GM12878 (cell line): ENCODE data around the gene BSX. TPM values are rescaled to one million over a fixed set of nuclear protein-coding genes. Genes with fewer than 3 reads are reported as not detected.

ENCODE experiments used
- ATAC-seq: fragments of 200-7000 bp; cut with Tn5 transposase; 3 replicates; pipeline ENCODE4 v1.9.1; 2020; ENCODE audit warnings: mild to moderate bottlenecking, moderate library complexity
- BruUV-seq: library from RNA; stranded (reverse); fragments of 400-500 nt; replicated peaks from 2 replicates; lab custom pipeline; 2021; lab: Mats Ljungman, UMichigan
- CTCF ChIA-PET: fragments of 300-600 bp; sonication (Branson Sonifier 250); formaldehyde crosslinking; extraction: SDS; loops from one replicate; lab custom pipeline; 2021; ENCODE audit warnings: inconsistent platforms; lab: Yijun Ruan, JAX
- POLR2A ChIA-PET: fragments of 350-600 bp; formaldehyde crosslinking; extraction: SDS; loops from one replicate; lab custom pipeline; 2021; ENCODE audit warnings: inconsistent platforms; lab: Charles Lee
- RAD21 ChIA-PET: fragments of 300-600 bp; sonication (Branson Sonifier 250); formaldehyde crosslinking; loops from one replicate; lab custom pipeline; 2023; ENCODE audit warnings: antibody characterized with exemption; ENCODE audit not compliant: unreplicated experiment; lab: Charles Lee
- SMC1A ChIA-PET: fragments of 300-600 bp; sonication (Branson Sonifier 250); formaldehyde crosslinking; loops from one replicate; lab custom pipeline; 2023; ENCODE audit not compliant: unreplicated experiment, uncharacterized antibody; lab: Charles Lee
- DNase-seq: peaks from one replicate; pipeline ENCODE4 v3.0.0-alpha.2; 2011; ENCODE audit warnings: low read depth, low spot score
- FAIRE-seq: peaks from 3 replicates; lab custom pipeline; 2011; peaks lifted over from hg19 to GRCh38; lab: Jason Lieb, UNC
- H2AFZ ChIP-seq: 2 replicates; pipeline ENCODE4 v1.6.0; 2011; ENCODE audit warnings: low read depth, low read length, control low read depth; ENCODE audit not compliant: control insufficient read depth
- H3K27ac ChIP-seq: 2 replicates; pipeline ENCODE4 v1.5.1; 2011; ENCODE audit warnings: control low read depth; ENCODE audit not compliant: control insufficient read depth, insufficient read depth
- H3K27me3 ChIP-seq, 2 experiments: replicated peaks in 1 of 2; 2 replicates each; pipeline versions ENCODE4 v1.6.0 to v1.6.1; 2011; ENCODE audit warnings: low read length in 1 of 2; ENCODE audit not compliant: control insufficient read depth in 2 of 2, insufficient read depth in 2 of 2
- H3K36me3 ChIP-seq, 2 experiments: 2 replicates each; pipeline ENCODE4 v1.5.1; 2011; ENCODE audit warnings: low read length in 1 of 2; ENCODE audit not compliant: control insufficient read depth in 2 of 2, insufficient read depth in 2 of 2
- H3K4me1 ChIP-seq: 2 replicates; pipeline ENCODE4 v1.6.1; 2011; ENCODE audit warnings: mild to moderate bottlenecking, low read length, moderate library complexity, mixed read lengths; ENCODE audit not compliant: control insufficient read depth, insufficient read depth
- H3K4me2 ChIP-seq: 2 replicates; pipeline ENCODE4 v1.6.0; 2011; ENCODE audit warnings: control low read depth; ENCODE audit not compliant: control insufficient read depth, insufficient read depth
- H3K4me3 ChIP-seq: fragments of 200-600 bp; sonication (generic); 2 replicates; pipeline ENCODE4 v1.5.1; 2016
- H3K79me2 ChIP-seq: 2 replicates; pipeline ENCODE4 v1.6.0; 2011; ENCODE audit warnings: low read length; ENCODE audit not compliant: control insufficient read depth, insufficient read depth
- H3K9ac ChIP-seq: 2 replicates; pipeline ENCODE4 v1.8.0; 2011; ENCODE audit warnings: low read length, control low read depth, mixed read lengths; ENCODE audit not compliant: control insufficient read depth, insufficient read depth
- H3K9me3 ChIP-seq: replicated peaks from 3 replicates; pipeline ENCODE4 v1.5.1; 2011; ENCODE audit warnings: mild to moderate bottlenecking, low read length; ENCODE audit not compliant: control insufficient read depth, insufficient read depth
- H4K20me1 ChIP-seq: 2 replicates; pipeline ENCODE4 v1.6.0; 2011; ENCODE audit not compliant: control insufficient read depth, insufficient read depth
- ATF2 ChIP-seq: IDR thresholded peaks from 2 replicates; pipeline ENCODE4 v1.6.1; 2012; ENCODE audit warnings: low read length, inconsistent platforms
- BCL3 ChIP-seq: IDR thresholded peaks from 2 replicates; pipeline ENCODE4 v1.6.1; 2011; ENCODE audit warnings: borderline replicate concordance, low read depth, mild to moderate bottlenecking, moderate library complexity, low read length; ENCODE audit not compliant: insufficient read depth, poor library complexity, severe bottlenecking
- BCLAF1 ChIP-seq: fragments of 450-650 bp; IDR thresholded peaks from 2 replicates; pipeline ENCODE4 v1.6.1; 2017; ENCODE audit warnings: antibody characterized with exemption, mild to moderate bottlenecking, moderate library complexity
- CBX3 ChIP-seq: fragments of 200-600 bp; sonication (generic); IDR thresholded peaks from 2 replicates; pipeline ENCODE4 v1.6.1; 2016; ENCODE audit warnings: low read depth, borderline replicate concordance
- CREB1 ChIP-seq: IDR thresholded peaks from 2 replicates; pipeline ENCODE4 v1.6.1; 2012; ENCODE audit warnings: low read depth, mild to moderate bottlenecking, inconsistent platforms
- ETV6 ChIP-seq, 2 experiments: fragments of 450-650 bp in 1 of 2; IDR thresholded peaks in 1 of 2; conservative IDR thresholded peaks in 1 of 2; 2 replicates each; pipeline ENCODE4 v1.6.1; 2014; ENCODE audit warnings: antibody characterized with exemption in 1 of 2, borderline replicate concordance in 1 of 2, low read depth in 1 of 2, mild to moderate bottlenecking in 1 of 2, moderate library complexity in 1 of 2
- HDAC2 ChIP-seq: fragments of 200-600 bp; sonication (generic); IDR thresholded peaks from 2 replicates; pipeline ENCODE4 v1.6.1; 2017
- HDAC6 ChIP-seq: fragments of 200-600 bp; sonication (generic); IDR thresholded peaks from one replicate; pipeline ENCODE4 v1.8.0; 2017; ENCODE audit warnings: antibody characterized with exemption; ENCODE audit not compliant: unreplicated experiment
- IRF4 ChIP-seq: IDR thresholded peaks from 2 replicates; pipeline ENCODE4 v1.6.1; 2011; ENCODE audit warnings: low read depth, low read length
- LARP7 ChIP-seq: fragments of 450-650 bp; IDR thresholded peaks from 2 replicates; pipeline ENCODE4 v1.6.1; 2017; ENCODE audit warnings: mild to moderate bottlenecking
- MXI1 ChIP-seq: fragments of 150-350 bp; IDR thresholded peaks from 2 replicates; pipeline ENCODE4 v1.6.1; 2011; ENCODE audit warnings: low read depth, mild to moderate bottlenecking, inconsistent platforms, low read length, improper control_type of control experiment
- NBN ChIP-seq: fragments of 450-650 bp; IDR thresholded peaks from 2 replicates; pipeline ENCODE4 v1.6.1; 2016
- NR2C1 ChIP-seq: fragments of 450-650 bp; IDR thresholded peaks from 2 replicates; pipeline ENCODE4 v1.6.1; 2017; ENCODE audit warnings: antibody characterized with exemption, mild to moderate bottlenecking, moderate library complexity
- PML ChIP-seq: IDR thresholded peaks from 2 replicates; pipeline ENCODE4 v1.6.1; 2012; ENCODE audit warnings: low read length, inconsistent platforms
- POU2F2 ChIP-seq: IDR thresholded peaks from 3 replicates; pipeline ENCODE4 v1.6.1; 2011; ENCODE audit warnings: low read depth, mild to moderate bottlenecking, low read length, borderline replicate concordance
- RCOR1 ChIP-seq: conservative IDR thresholded peaks from 2 replicates; pipeline ENCODE4 v1.6.1; 2012; ENCODE audit warnings: low read depth, low read length, improper control_type of control experiment
- SIX5 ChIP-seq: IDR thresholded peaks from 2 replicates; pipeline ENCODE4 v1.6.1; 2011; ENCODE audit warnings: mild to moderate bottlenecking, low read depth, low read length, moderate library complexity; ENCODE audit not compliant: severe bottlenecking
- ZBED1 ChIP-seq: IDR thresholded peaks from 2 replicates; pipeline ENCODE4 v1.6.1; 2016; ENCODE audit warnings: borderline replicate concordance
- WGBS: methylation state at CpG from one replicate; pipeline ENCODE4 v1.1.6; 2016; ENCODE audit warnings: low lambda C conversion rate; ENCODE audit not compliant: insufficient replicate concordance, insufficient coverage; ENCODE audit errors: missing lambda C conversion rate; 5-methylcytosine and 5-hydroxymethylcytosine counted together
- in situ Hi-C: fragments of 300-500 bp; cut with MboI; formaldehyde crosslinking; loops from 9 replicates; pipeline ENCODE4 v1.14.3; 2018; ENCODE audit warnings: mixed read lengths
- intact Hi-C: fragments of 100-400 bp; cut with micrococcal nuclease; formaldehyde crosslinking; loops from one replicate; pipeline ENCODE4 v1.14.2; 2022; ENCODE audit not compliant: unreplicated experiment
- polyA plus RNA-seq, 11 experiments: library from polyadenylated mRNA; depleted of rRNA in 4 of 11; unstranded in 6 of 11; stranded (reverse) in 5 of 11; fragments of >200 nt; fragmentation: Nextera tagmentation in 4 of 11; fragmentation: Illumina TruSeq in 1 of 11; extraction: Ambion mirVana in 4 of 11; extraction: Trizol in 1 of 11; gene quantifications; 1 replicate in 1 of 11; 2 replicates in 10 of 11; pipeline versions ENCODE4 v1.2.1 to v1.2.3, GENCODE V29; 2011 to 2016; ENCODE audit warnings: inconsistent platforms in 2 of 11, missing spikeins in 2 of 11, low read depth in 1 of 11
- total RNA-seq, 4 experiments: library from RNA; depleted of rRNA in 3 of 4; stranded (reverse); fragments of >200 nt in 3 of 4; fragmentation: Illumina TruSeq in 1 of 4; extraction: Trizol in 1 of 4; gene quantifications; 2 replicates each; pipeline versions ENCODE4 v1.2.1 to v1.2.3, GENCODE V29; 2013 to 2021
- TF ChIP-seq, protein P1 (sequence below): fragments of 450-650 bp; IDR thresholded peaks from 2 replicates; pipeline ENCODE4 v1.6.1; 2014; ENCODE audit warnings: mild to moderate bottlenecking

The BSX gene
- total and polyA plus RNA-seq, 10 of the 15 experiments (the other 5 are each of a cell fraction or from before 2014, with no cell fraction given), result not detected

DNA sequence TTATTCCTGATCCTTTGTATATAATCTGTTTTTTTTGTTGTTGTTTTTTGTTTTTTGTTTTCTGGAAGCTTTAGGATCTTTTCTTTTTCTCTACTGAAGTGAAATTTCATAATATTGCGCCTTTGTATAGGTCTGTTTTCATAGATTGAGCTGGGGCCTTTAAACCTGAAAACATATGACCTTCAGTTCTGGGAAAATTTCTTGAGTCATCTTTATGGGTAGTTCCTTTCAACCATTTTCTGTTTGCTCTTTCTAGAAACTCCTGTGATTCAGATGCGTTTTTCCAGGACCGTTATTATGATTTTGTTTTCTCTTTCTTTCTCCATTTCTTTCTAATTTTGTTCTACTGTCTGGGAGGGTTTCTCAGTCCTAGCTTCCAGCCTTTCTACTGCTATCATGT lies 43.7 kb downstream of the BSX start (continued):
- TF ChIP-seq NR2C1 (no peak), LARP7 (no peak), POU2F2 (no peak), CBX3 (no peak), CREB1 (no peak), NBN (no peak), RCOR1 (no peak)
- TF ChIP-seq, protein P1, sequence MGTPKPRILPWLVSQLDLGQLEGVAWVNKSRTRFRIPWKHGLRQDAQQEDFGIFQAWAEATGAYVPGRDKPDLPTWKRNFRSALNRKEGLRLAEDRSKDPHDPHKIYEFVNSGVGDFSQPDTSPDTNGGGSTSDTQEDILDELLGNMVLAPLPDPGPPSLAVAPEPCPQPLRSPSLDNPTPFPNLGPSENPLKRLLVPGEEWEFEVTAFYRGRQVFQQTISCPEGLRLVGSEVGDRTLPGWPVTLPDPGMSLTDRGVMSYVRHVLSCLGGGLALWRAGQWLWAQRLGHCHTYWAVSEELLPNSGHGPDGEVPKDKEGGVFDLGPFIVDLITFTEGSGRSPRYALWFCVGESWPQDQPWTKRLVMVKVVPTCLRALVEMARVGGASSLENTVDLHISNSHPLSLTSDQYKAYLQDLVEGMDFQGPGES, result no peak

GRCh38 chr11:122933416-122933815 lies 48.2 kb downstream of the BSX start:
- CTCF ChIA-PET, result interaction anchor here (0.8 to 1.3 kb wide), 6 partner anchors 10 to 119 kb away, joined by 3 to 4 read pairs (median 3); no protein-coding TSS in a partner anchor
- no peak overlapping the region for H3K4me3 ChIP-seq
- no peak for TF ChIP-seq ZBED1
- no peak for TF ChIP-seq BCLAF1
- no peak for TF ChIP-seq IRF4
- no peak for TF ChIP-seq HDAC6
- no peak for TF ChIP-seq ETV6 (conservative IDR thresholded peaks at IDR 0.05 in 1 of 2, IDR thresholded peaks at IDR 0.05 in 1 of 2; ENCODE audit: borderline replicate concordance in 1 of 2, low read depth in 1 of 2)
- TF ChIP-seq SIX5, result no peak
- no peak for TF ChIP-seq BCL3
- no peak for TF ChIP-seq ATF2
- TF ChIP-seq MXI1, result no peak
- TF ChIP-seq PML, result no peak
- no peak for TF ChIP-seq HDAC2

More at GRCh38 chr11:122933416-122933815, 48.2 kb downstream of the BSX start:
- Histone ChIP-seq H3K79me2 (no peaks in the 10 kb centered on the region), H3K9ac (no peak overlapping the region), H2AFZ (no peak overlapping the region), H4K20me1 (no peaks in the 10 kb centered on the region), H3K4me2 (no peak overlapping the region), H3K4me1 (no peaks in the 10 kb centered on the region), H3K27me3 (no peaks in the 10 kb centered on the region), H3K9me3 (no peaks in the 10 kb centered on the region), H3K36me3 (no peaks in the 10 kb centered on the region), H3K27ac (no peak overlapping the region)
- RAD21 ChIA-PET, result interaction anchor here (1.2 kb wide), 1 partner anchor 54 kb away, joined by 3 read pairs; no protein-coding TSS in a partner anchor
- BruUV-seq, result no TSS peak
- FAIRE-seq (no peak), ATAC-seq (no peak), DNase-seq (no peak)
- intact Hi-C loops (no loop called here), in situ Hi-C loops (no loop called here)
- POLR2A ChIA-PET, result interaction anchor here (0.6 kb wide), 1 partner anchor 129 kb away, joined by 5 read pairs; the partner anchor contains the start of gene HSPA8
- 68% methylated on average over 2 of the region's 2 CpGs for WGBS
- SMC1A ChIA-PET, result interaction anchor here (1.0 to 2.0 kb wide), 6 partner anchors 9 to 76 kb away, joined by 3 to 5 read pairs (median 4); no protein-coding TSS in a partner anchor
